Neural progenitor cell (in vitro differentiated cells): Measurements from ENCODE around the gene CYBA.

ENCODE experiments used
- CTCF ChIP-seq: fragments of 200-600 bp; sonication (generic); IDR thresholded peaks from 2 replicates; pipeline ENCODE4 v1.5.1; 2017; ENCODE audit warnings: antibody characterized with exemption, mild to moderate bottlenecking
- EZH2 ChIP-seq: fragments of 200-600 bp; sonication (generic); IDR thresholded peaks from 2 replicates; pipeline ENCODE4 v1.6.1; 2017; ENCODE audit warnings: antibody characterized with exemption, mild to moderate bottlenecking, moderate library complexity

- TF ChIP-seq CTCF (no peak), EZH2 (no peak)
Measured at GRCh38 chr16:88681709-88682451, 31.0 kb upstream of the CYBA start.
